Measurements from ENCODE around the gene SLC25A30.

Gene SLC25A30

GRCh38 chr13:45353895-45354294, 64.3 kb downstream of the SLC25A30 start:
- Histone ChIP-seq H2AFZ (ENCODE audit: low read length) (no peak overlapping the region), H3K9me2 (replicated peaks; ENCODE audit: insufficient read depth, low read length) (no peaks in the 10 kb centered on the region), H3K9me3 (replicated peaks; ENCODE audit: insufficient read depth, low read length) (no peaks in the 10 kb centered on the region), H4K20me1 (ENCODE audit: insufficient read depth, low read length) (no peaks in the 10 kb centered on the region), H3K4me3 (ENCODE audit: low read length) (no peak overlapping the region), H3K27me3 (replicated peaks; ENCODE audit: insufficient read depth, low read length) (no peaks in the 10 kb centered on the region), H3F3A (ENCODE audit: insufficient read depth, low read length) (no peaks in the 10 kb centered on the region), H3K79me2 (ENCODE audit: low read length) (no peaks in the 10 kb centered on the region), H3K36me3 (replicated peaks; ENCODE audit: insufficient read depth, low read length) (no peaks in the 10 kb centered on the region), H3K27ac (ENCODE audit: low read length) (no peak overlapping the region), H3K9ac (ENCODE audit: low read length) (no peak overlapping the region), H3K4me2 (ENCODE audit: low read depth, low read length) (no peak overlapping the region), H3K4me1 (ENCODE audit: low read length) (no peaks in the 10 kb centered on the region)
- no peak for DNase-seq
- TF ChIP-seq, protein P1, sequence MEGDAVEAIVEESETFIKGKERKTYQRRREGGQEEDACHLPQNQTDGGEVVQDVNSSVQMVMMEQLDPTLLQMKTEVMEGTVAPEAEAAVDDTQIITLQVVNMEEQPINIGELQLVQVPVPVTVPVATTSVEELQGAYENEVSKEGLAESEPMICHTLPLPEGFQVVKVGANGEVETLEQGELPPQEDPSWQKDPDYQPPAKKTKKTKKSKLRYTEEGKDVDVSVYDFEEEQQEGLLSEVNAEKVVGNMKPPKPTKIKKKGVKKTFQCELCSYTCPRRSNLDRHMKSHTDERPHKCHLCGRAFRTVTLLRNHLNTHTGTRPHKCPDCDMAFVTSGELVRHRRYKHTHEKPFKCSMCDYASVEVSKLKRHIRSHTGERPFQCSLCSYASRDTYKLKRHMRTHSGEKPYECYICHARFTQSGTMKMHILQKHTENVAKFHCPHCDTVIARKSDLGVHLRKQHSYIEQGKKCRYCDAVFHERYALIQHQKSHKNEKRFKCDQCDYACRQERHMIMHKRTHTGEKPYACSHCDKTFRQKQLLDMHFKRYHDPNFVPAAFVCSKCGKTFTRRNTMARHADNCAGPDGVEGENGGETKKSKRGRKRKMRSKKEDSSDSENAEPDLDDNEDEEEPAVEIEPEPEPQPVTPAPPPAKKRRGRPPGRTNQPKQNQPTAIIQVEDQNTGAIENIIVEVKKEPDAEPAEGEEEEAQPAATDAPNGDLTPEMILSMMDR (IDR thresholded peaks at IDR 0.05; ENCODE audit: low read length): no peak
- TF ChIP-seq EZH2 (optimal IDR thresholded peaks at IDR 0.05; ENCODE audit: low read depth, low read length) (no peak), EZH2phosphoT487 (IDR thresholded peaks at IDR 0.05; ENCODE audit: low read length) (no peak)

- no peaks in the 10 kb centered on the region for H3K36me3 ChIP-seq (replicated peaks; ENCODE audit: insufficient read depth, low read length)
- no peaks in the 10 kb centered on the region for H3K79me2 ChIP-seq (ENCODE audit: low read length)
- H3K4me3 ChIP-seq (ENCODE audit: low read length): no peak overlapping the region
- no peak overlapping the region for H3K4me2 ChIP-seq (ENCODE audit: low read depth, low read length)
- no peaks in the 10 kb centered on the region for H3K9me2 ChIP-seq (replicated peaks; ENCODE audit: insufficient read depth, low read length)
- no peaks in the 10 kb centered on the region for H3K9me3 ChIP-seq (replicated peaks; ENCODE audit: insufficient read depth, low read length)
- H3K4me1 ChIP-seq (ENCODE audit: low read length): no peaks in the 10 kb centered on the region
- no peak overlapping the region for H2AFZ ChIP-seq (ENCODE audit: low read length)
- no peaks in the 10 kb centered on the region for H3F3A ChIP-seq (ENCODE audit: insufficient read depth, low read length)
- H3K27me3 ChIP-seq (replicated peaks; ENCODE audit: insufficient read depth, low read length): no peaks in the 10 kb centered on the region
- no peak for TF ChIP-seq EZH2phosphoT487 (IDR thresholded peaks at IDR 0.05; ENCODE audit: low read length)
- TF ChIP-seq, protein P1 (IDR thresholded peaks at IDR 0.05; ENCODE audit: low read length): no peak
- no peak for TF ChIP-seq EZH2 (optimal IDR thresholded peaks at IDR 0.05; ENCODE audit: low read depth, low read length)
- H3K27ac ChIP-seq (ENCODE audit: low read length): no peak overlapping the region
- no peak for DNase-seq
- H3K9ac ChIP-seq (ENCODE audit: low read length): no peak overlapping the region
- H4K20me1 ChIP-seq (ENCODE audit: insufficient read depth, low read length): no peaks in the 10 kb centered on the region
These were observed 66.1 kb downstream of the SLC25A30 start for GRCh38 chr13:45352031-45352430.

- no peaks in the 10 kb centered on the region for H3K27me3 ChIP-seq (replicated peaks; ENCODE audit: insufficient read depth, low read length)
- no peaks in the 10 kb centered on the region for H3K79me2 ChIP-seq (ENCODE audit: low read length)
- H3F3A ChIP-seq (ENCODE audit: insufficient read depth, low read length): no peaks in the 10 kb centered on the region
- no peaks in the 10 kb centered on the region for H3K36me3 ChIP-seq (replicated peaks; ENCODE audit: insufficient read depth, low read length)
- no peaks in the 10 kb centered on the region for H3K9me3 ChIP-seq (replicated peaks; ENCODE audit: insufficient read depth, low read length)
- no peak overlapping the region for H2AFZ ChIP-seq (ENCODE audit: low read length)
- no peaks in the 10 kb centered on the region for H4K20me1 ChIP-seq (ENCODE audit: insufficient read depth, low read length)
- H3K9me2 ChIP-seq (replicated peaks; ENCODE audit: insufficient read depth, low read length): no peaks in the 10 kb centered on the region
- H3K9ac ChIP-seq (ENCODE audit: low read length): no peak overlapping the region
- no peak overlapping the region for H3K4me3 ChIP-seq (ENCODE audit: low read length)
- TF ChIP-seq, protein P1 (IDR thresholded peaks at IDR 0.05; ENCODE audit: low read length): no peak
- TF ChIP-seq EZH2phosphoT487 (IDR thresholded peaks at IDR 0.05; ENCODE audit: low read length) (no peak), EZH2 (optimal IDR thresholded peaks at IDR 0.05; ENCODE audit: low read depth, low read length) (no peak)
- DNase-seq: no peak
- H3K4me1 ChIP-seq (ENCODE audit: low read length): no peaks in the 10 kb centered on the region
- H3K4me2 ChIP-seq (ENCODE audit: low read depth, low read length): no peak overlapping the region
- H3K27ac ChIP-seq (ENCODE audit: low read length): no peak overlapping the region
These were observed 68.0 kb downstream of the SLC25A30 start for GRCh38 chr13:45350152-45350551.

Data from MM.1S (cell line).